Measurements from ENCODE around the gene RGS1.

RGS1 gene

GRCh38 chr1:192629612-192630011, 54.0 kb downstream of the RGS1 start:
- Histone ChIP-seq H3K27ac (ENCODE audit: low read length) (no peak overlapping the region), H3K4me1 (ENCODE audit: low read length) (peaks cover 34% of the 10 kb centered on the region), H3K4me3 (ENCODE audit: low read length) (no peak overlapping the region), H3K9me3 (replicated peaks; ENCODE audit: insufficient read depth, low read length) (no peaks in the 10 kb centered on the region), H3K79me2 (ENCODE audit: low read length) (no peaks in the 10 kb centered on the region), H2AFZ (ENCODE audit: low read length) (no peak overlapping the region), H3F3A (ENCODE audit: insufficient read depth, low read length) (peaks cover 9% of the 10 kb centered on the region; the same call in 1 of the 2 replicates), H4K20me1 (ENCODE audit: insufficient read depth, low read length) (no peaks in the 10 kb centered on the region), H3K27me3 (replicated peaks; ENCODE audit: insufficient read depth, low read length) (no peaks in the 10 kb centered on the region), H3K9ac (ENCODE audit: low read length) (no peak overlapping the region), H3K9me2 (replicated peaks; ENCODE audit: insufficient read depth, low read length) (no peaks in the 10 kb centered on the region), H3K36me3 (replicated peaks; ENCODE audit: insufficient read depth, low read length) (no peaks in the 10 kb centered on the region), H3K4me2 (ENCODE audit: low read depth, low read length) (no peak overlapping the region)
- TF ChIP-seq CTCF (IDR thresholded peaks at IDR 0.05; ENCODE audit: low read length) (no peak), EZH2 (optimal IDR thresholded peaks at IDR 0.05; ENCODE audit: low read depth, low read length) (no peak)
- DNase-seq = no peak
